Ishikawa (cell line): Measurements from ENCODE around the gene RASSF7.

Experiments used
- CEBPB ChIP-seq: IDR thresholded peaks from 2 replicates; pipeline ENCODE4 v1.6.1; 2012
- CREB1 ChIP-seq: IDR thresholded peaks from 2 replicates; pipeline ENCODE4 v1.6.1; 2012; ENCODE audit warnings: low read depth
- EGR1 ChIP-seq: IDR thresholded peaks from 2 replicates; pipeline ENCODE4 v1.6.1; 2012
- EP300 ChIP-seq: IDR thresholded peaks from 2 replicates; pipeline ENCODE4 v1.6.1; 2012; ENCODE audit warnings: borderline replicate concordance
- FOXM1 ChIP-seq: IDR thresholded peaks from 2 replicates; pipeline ENCODE4 v1.6.1; 2012; ENCODE audit warnings: low read depth, borderline replicate concordance
- NFIC ChIP-seq: IDR thresholded peaks from 2 replicates; pipeline ENCODE4 v1.6.1; 2012
- RAD21 ChIP-seq: IDR thresholded peaks from 2 replicates; pipeline ENCODE4 v1.6.1; 2012; ENCODE audit warnings: low read depth
- REST ChIP-seq: IDR thresholded peaks from 2 replicates; pipeline ENCODE4 v1.6.1; 2012; ENCODE audit warnings: low read depth, mild to moderate bottlenecking
- TAF1 ChIP-seq: IDR thresholded peaks from 2 replicates; pipeline ENCODE4 v1.6.1; 2012; ENCODE audit warnings: low read depth, mild to moderate bottlenecking
- TCF12 ChIP-seq: IDR thresholded peaks from 2 replicates; pipeline ENCODE4 v1.6.1; 2012; ENCODE audit warnings: low read depth
- TEAD4 ChIP-seq: IDR thresholded peaks from 2 replicates; pipeline ENCODE4 v1.6.1; 2012
- USF1 ChIP-seq: IDR thresholded peaks from 2 replicates; pipeline ENCODE4 v1.6.1; 2012
- YY1 ChIP-seq: IDR thresholded peaks from 2 replicates; pipeline ENCODE4 v1.6.1; 2012; ENCODE audit warnings: low read depth
- ZBTB7A ChIP-seq: IDR thresholded peaks from 2 replicates; pipeline ENCODE4 v1.6.1; 2012; ENCODE audit warnings: low read depth
- TF ChIP-seq, protein P1 (sequence below): IDR thresholded peaks from 2 replicates; pipeline ENCODE4 v1.6.1; 2012

RASSF7 gene

GRCh38 chr11:597166-597725 is 36.5 kb downstream of the RASSF7 start:
- TF ChIP-seq EGR1 = no peak
- no peak for TF ChIP-seq EP300
- TF ChIP-seq REST = no peak
- TF ChIP-seq YY1 = no peak
- TF ChIP-seq TCF12 = no peak
- TF ChIP-seq RAD21 = no peak
- TF ChIP-seq USF1 = no peak
- TF ChIP-seq CEBPB = no peak
- TF ChIP-seq TAF1 = no peak
- no peak for TF ChIP-seq ZBTB7A

- TF ChIP-seq, protein P1, sequence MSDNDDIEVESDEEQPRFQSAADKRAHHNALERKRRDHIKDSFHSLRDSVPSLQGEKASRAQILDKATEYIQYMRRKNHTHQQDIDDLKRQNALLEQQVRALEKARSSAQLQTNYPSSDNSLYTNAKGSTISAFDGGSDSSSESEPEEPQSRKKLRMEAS = no peak
- TF ChIP-seq NFIC (no peak), CEBPB (no peak), CREB1 (no peak), EP300 (no peak), TEAD4 (no peak), FOXM1 (no peak), ZBTB7A (no peak), TAF1 (no peak), YY1 (no peak), USF1 (no peak), RAD21 (no peak)
Measured at GRCh38 chr11:598005-598680, 37.4 kb downstream of the RASSF7 start.

GRCh38 chr11:601573-602245 is 40.9 kb downstream of the RASSF7 start:
- TF ChIP-seq USF1 (no peak), RAD21 (no peak), YY1 (no peak), CREB1 (no peak), TAF1 (no peak), CEBPB (no peak), REST (no peak), NFIC (no peak), TCF12 (no peak), FOXM1 (no peak)

GRCh38 chr11:603154-603553 is 42.4 kb downstream of the RASSF7 start:
- no peak for TF ChIP-seq TCF12
- TF ChIP-seq REST = no peak
- TF ChIP-seq RAD21 = no peak
- no peak for TF ChIP-seq NFIC
- no peak for TF ChIP-seq EP300
- TF ChIP-seq CEBPB = no peak
- TF ChIP-seq TAF1 = no peak
- TF ChIP-seq, protein P1 = no peak
- no peak for TF ChIP-seq USF1
- TF ChIP-seq CREB1 = no peak
- no peak for TF ChIP-seq EGR1
